HG02571 (cell line): Measurements from ENCODE around the gene CMKLR1.

Source experiments
- ATAC-seq: cut with Tn5 transposase; IDR thresholded peaks from one replicate; pipeline ENCODE4 v1.9.1; 2021; ENCODE audit warnings: mild to moderate bottlenecking, moderate library complexity; ENCODE audit not compliant: unreplicated experiment

Gene CMKLR1, protein sequence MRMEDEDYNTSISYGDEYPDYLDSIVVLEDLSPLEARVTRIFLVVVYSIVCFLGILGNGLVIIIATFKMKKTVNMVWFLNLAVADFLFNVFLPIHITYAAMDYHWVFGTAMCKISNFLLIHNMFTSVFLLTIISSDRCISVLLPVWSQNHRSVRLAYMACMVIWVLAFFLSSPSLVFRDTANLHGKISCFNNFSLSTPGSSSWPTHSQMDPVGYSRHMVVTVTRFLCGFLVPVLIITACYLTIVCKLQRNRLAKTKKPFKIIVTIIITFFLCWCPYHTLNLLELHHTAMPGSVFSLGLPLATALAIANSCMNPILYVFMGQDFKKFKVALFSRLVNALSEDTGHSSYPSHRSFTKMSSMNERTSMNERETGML

DNA sequence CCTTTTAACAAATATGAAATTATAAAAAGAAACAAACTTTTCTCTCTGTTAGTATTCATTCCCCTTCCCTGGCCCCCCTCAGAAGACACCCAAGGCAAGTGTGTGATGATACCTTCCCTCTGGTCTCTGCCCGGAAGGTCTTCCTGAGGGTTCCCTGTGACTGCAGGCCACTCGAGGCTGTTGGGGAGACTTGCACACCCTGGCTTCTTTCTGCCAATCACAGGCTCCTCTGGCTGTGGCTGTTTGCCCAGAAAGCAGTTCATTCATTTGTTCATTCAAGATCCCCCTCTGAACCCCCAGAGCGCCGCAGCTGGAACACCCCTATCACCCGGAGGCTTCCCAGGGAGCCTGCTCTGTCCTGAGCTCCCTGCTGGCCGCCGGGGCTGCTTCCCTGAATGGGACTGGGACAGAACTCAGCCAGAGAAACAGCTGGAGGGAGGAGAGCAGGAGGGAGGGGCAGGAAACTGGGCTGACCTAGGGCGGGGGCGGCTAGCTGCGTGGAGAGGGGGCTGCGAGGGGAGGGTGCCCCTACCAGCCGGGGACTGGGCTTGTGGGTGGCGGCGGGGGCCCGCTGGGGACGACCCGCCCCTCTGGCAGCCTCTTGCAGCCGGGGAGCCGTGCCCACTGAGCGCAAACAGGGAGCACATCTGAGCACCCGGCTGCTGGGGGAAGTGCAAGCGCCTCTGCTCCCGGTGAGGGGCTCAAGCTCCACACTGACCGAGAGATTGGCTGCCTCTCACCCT is at the start of gene CMKLR1:
Gene CMKLR1 (minus strand): TSS at position 397 of the 743 bp plus-strand sequence. CDS start 45,720 bp downstream, outside the sequence.
- ATAC-seq, result no peak

DNA sequence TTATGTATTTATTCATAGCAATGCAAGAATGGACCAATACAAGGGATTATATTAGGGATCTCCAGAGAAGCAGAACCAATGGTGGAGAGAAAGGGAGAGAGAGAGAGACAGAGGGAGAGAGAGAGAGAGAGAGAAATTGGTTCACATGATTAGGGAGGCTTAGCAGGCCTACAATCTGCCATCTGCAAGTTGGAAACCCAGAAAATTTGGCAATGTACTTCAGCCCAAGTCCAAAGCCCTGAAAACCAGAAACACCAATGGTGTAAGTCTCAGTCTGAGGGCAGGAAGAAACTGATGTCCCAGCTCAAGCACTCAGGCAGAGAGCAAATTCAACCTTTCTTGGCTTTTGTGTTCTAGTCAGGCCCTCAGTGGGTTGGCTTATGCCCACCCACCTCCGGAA is 48.7 kb upstream of the CMKLR1 start:
- no peak for ATAC-seq

GRCh38 chr12:108386709-108387360 is 47.7 kb upstream of the CMKLR1 start:
- ATAC-seq, result no peak

GRCh38 chr12:108382437-108382801 is 43.3 kb upstream of the CMKLR1 start:
- ATAC-seq, result no peak

DNA sequence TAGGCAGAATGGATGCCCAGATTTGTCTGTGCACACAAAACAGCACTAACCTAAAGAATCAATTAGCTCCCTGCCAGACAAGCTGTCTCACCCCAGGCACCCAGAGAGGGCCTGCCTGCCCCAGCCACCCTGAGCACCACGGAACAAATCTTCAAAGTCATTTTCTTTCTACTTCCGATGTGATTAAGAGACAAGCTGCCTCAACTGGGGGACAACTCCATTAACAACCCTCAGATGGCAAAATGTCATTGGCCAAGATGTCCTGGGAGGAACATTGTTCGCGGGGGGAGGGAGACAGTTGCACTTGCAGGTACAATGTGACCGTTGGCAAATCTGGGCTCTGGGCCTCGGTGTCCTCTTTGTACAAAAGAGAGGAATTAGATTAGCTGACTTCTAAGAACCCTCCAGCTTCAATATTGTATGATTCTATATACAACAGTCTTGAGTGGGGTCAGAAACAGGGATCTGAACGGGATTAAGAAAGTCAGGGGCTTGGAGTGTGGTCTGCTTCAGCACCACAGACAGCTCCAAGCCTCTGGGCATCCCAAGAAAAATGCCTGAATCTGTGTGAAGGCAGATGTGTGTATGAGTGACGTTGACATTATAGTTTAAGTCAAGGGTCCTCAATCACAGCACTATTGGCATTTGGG is 42.8 kb upstream of the CMKLR1 start:
- no peak for ATAC-seq

GRCh38 chr12:108380382-108380781 is 41.3 kb upstream of the CMKLR1 start:
- ATAC-seq, result no peak

DNA sequence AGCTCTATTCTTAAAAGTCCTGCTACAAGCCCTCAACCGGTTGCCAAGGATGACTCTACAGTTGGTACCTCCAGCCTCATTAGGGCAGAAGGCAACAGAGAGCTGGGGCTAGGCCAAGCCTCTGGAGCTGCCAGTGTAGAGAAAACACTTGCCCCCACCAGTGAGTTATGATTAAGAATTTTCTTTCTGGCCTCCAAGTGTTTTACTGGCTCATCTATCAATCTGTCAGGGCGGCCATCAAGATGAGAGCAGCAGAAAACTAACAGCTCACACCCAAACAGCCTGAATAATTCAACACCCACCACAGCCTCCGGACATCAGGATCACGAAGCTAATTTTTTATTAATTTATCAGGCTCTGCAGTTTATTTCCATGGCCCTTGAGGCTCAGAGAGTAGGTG is 40.7 kb upstream of the CMKLR1 start:
- ATAC-seq, result no peak

- no peak for ATAC-seq
Observed at GRCh38 chr12:108378926-108379325, 39.8 kb upstream of the CMKLR1 start.

- no peak for ATAC-seq
Observed at GRCh38 chr12:108377260-108377659, 38.1 kb upstream of the CMKLR1 start.

DNA sequence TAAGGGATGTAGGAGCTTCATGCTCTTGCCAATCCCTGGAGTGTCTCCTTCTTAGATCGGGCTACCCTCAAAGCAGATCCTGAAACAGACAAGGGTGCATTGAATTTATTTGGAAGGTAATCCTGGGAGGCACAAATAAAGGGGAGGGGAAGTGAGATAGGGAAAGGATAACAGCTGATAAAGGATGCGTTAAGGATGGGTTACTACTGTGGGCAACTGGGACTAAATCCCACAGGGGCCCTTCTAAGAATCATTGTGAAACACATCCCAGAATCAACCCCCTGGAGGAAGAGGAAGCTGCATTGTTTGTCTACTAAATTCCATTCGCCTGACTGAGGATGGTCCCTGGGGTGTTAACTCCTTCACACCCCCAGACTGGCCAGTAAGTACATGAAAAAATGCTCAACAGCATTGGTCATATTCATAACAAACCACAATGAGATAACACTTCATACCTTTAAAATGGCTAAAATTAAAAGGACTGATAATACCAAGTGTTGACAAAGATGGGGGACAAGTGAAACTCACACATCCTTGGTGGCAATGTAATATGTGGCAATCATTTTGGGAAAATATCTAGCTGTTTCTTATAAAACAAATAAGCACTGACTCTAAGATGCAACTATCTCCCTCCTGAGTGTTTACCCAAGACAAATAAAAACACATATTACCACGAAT is 37.0 kb upstream of the CMKLR1 start:
- ATAC-seq, result no peak

GRCh38 chr12:108374596-108375320 is 35.6 kb upstream of the CMKLR1 start:
- no peak for ATAC-seq

DNA sequence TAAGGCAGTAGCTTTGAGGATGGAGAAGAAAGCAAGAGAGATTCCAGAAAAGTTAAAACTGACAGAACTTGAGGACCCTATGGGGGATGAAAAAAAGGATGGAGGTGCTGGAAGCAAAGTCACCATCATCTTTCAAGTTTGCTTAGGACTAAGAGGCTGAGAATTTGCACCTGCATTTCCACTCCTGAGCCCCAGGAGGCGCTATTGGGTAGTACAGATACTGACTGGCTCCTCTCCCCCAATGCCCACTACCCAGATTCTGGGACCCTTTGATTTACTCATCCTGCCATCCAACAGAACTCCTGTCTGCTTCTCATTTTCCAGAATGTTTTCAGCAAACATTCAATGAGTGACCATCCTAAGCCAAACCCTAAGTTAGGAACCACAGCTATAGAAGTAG is 34.0 kb upstream of the CMKLR1 start:
- no peak for ATAC-seq

DNA sequence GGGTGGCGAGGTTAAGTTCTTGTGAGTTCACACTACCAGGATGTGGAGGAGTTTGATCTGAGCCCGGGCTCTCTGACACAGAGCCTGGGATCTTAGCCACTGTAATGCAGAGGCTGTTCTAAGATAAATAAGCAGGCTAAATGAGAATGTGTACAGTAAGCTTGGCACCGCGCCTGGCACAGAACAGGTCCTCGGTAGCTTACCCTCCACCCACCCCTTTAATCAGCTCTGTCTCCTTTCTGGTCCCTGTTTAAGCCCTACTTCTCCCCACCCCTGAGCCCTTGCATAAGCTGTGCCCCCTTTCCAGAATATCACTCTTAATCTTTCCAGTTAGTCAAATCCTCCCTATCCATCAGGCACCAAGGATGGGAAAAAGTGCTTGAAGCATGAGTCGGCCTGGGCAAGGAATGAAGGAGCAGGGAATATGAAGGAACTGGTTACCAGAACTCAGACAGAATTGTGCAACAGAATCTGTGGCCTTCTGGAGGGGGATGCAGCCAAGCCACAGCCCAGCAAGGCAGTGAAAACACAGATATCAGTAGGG is 32.8 kb upstream of the CMKLR1 start:
- ATAC-seq, result no peak

GRCh38 chr12:108370415-108370814 is 31.3 kb upstream of the CMKLR1 start:
- no peak for ATAC-seq

DNA sequence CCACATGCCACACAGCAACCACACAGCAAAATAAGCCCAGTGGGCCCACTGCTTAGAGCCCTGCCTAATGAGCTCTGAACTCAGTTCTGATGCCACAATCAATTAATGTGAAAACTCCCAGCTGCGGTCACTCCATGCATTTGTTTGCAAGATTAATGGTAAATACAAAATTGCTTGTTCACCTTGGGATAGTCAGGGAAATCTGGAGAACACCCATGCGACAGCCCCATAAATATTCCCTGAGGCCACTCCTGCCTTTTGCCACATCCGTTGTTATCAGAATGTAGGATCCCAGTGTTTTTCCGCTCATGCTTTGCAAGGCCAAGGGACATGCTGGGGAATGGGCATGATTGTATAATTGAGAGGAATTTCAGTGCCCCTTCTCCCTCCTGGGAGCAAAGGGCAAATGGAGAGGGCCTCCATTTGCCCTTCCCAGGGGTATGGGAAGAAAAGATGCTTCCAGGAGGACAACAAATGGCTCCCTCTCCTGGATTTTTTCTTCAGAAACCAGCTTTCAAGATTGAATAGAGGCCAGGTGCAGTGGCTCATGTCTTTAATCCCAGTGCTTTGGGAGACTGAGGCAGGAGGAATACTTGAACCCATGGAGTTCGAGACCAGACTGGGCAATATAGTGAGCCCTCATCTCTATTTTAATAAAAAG is 30.8 kb upstream of the CMKLR1 start:
- ATAC-seq, result no peak

DNA sequence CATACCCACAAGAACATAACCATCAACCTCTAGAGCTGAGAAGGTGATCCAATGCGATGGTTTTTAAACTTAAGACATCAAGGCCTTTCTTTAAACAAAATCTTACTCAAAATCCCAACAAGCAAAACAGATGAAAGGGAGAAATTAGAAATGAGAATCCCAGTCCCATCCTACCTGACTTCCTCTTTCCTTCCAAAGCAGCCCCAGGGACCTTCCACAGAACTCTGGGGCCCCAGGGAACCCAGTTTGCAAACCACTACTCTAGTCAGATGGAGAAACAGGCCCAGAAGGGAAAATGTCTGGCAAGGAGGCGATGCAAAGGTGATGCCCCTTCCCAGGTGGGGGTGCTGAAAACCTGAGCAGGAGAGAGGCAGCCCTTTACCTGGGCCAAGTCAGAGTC is 29.0 kb upstream of the CMKLR1 start:
- ATAC-seq, result no peak

GRCh38 chr12:108367436-108367835 is 28.3 kb upstream of the CMKLR1 start:
- no peak for ATAC-seq

- ATAC-seq, result no peak
Observed at GRCh38 chr12:108365324-108365723, 26.2 kb upstream of the CMKLR1 start.

GRCh38 chr12:108364879-108365278 is 25.8 kb upstream of the CMKLR1 start:
- no peak for ATAC-seq
